ENCODE measurements around the gene DNAH9.

GRCh38 chr17:11813278-11813677, 215.0 kb downstream of the DNAH9 start:
- TF ChIP-seq POLR2A (IDR thresholded peaks at IDR 0.05), result no peak
- no peak for TF ChIP-seq CTCF (IDR thresholded peaks at IDR 0.05)
